ENCODE data around the gene XYLT1. TPM values are rescaled to one million over a fixed set of nuclear protein-coding genes. Genes with fewer than 3 reads are reported as not detected.

Gene XYLT1
- total and polyA plus RNA-seq, 9 of the 15 experiments (the other 6 are each of a cell fraction or from before 2014, with no cell fraction given) = 0.03 to 0.09 (median 0.08) TPM; not detected in 6

DNA sequence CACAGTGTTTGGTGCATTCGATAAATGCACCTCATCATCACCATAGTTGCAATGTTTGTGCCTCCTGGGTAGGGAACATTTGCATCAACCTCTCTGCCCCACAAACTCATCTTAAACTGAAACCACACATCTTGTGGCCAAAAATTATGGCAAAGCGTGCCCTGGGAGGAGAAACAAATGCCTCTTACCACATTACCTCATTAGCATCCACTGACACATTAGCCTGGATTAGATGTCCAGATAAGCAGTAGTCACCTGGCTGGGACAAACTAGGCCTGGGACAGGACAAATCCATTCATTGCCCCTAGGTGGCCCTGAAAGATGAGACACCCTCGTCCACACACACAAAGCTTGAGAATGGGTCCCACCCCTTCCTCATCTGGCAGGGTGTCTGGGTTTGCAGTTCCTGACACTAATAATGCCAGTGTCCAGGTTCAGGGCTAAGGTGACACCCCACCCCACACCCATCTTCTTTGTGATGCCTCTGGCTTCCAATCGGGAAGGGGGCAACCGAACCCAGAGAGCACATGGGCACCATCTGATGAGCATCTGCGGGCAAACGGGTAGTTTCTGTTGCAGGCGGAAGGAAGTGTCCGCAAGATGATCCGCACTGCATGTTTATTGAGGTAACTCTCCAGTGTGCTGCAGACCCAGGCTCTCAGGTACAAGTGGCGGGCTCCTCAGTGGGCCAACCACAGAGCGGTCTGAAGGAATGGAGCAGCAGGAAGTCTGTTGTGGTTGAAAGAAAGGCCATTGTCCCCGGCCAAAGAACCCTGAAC, 8.6 kb downstream of the XYLT1 start (continued):
- TF ChIP-seq, protein P1, sequence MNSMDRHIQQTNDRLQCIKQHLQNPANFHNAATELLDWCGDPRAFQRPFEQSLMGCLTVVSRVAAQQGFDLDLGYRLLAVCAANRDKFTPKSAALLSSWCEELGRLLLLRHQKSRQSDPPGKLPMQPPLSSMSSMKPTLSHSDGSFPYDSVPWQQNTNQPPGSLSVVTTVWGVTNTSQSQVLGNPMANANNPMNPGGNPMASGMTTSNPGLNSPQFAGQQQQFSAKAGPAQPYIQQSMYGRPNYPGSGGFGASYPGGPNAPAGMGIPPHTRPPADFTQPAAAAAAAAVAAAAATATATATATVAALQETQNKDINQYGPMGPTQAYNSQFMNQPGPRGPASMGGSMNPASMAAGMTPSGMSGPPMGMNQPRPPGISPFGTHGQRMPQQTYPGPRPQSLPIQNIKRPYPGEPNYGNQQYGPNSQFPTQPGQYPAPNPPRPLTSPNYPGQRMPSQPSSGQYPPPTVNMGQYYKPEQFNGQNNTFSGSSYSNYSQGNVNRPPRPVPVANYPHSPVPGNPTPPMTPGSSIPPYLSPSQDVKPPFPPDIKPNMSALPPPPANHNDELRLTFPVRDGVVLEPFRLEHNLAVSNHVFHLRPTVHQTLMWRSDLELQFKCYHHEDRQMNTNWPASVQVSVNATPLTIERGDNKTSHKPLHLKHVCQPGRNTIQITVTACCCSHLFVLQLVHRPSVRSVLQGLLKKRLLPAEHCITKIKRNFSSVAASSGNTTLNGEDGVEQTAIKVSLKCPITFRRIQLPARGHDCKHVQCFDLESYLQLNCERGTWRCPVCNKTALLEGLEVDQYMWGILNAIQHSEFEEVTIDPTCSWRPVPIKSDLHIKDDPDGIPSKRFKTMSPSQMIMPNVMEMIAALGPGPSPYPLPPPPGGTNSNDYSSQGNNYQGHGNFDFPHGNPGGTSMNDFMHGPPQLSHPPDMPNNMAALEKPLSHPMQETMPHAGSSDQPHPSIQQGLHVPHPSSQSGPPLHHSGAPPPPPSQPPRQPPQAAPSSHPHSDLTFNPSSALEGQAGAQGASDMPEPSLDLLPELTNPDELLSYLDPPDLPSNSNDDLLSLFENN (IDR thresholded peaks at IDR 0.05; ENCODE audit: low read depth in 2 of 2, low read length in 2 of 2) = no peak
- TF ChIP-seq TAF7 (tag; IDR thresholded peaks at IDR 0.05) = no peak
- no peak for TF ChIP-seq ZBTB7A (IDR thresholded peaks at IDR 0.05; ENCODE audit: borderline replicate concordance, control insufficient read depth, low read depth, low read length)
- no peak for TF ChIP-seq ZNF584 (CRISPR knock-in tag; IDR thresholded peaks at IDR 0.05; ENCODE audit: low read depth)
- TF ChIP-seq SMAD3 (CRISPR knock-in tag; conservative IDR thresholded peaks at IDR 0.05) = no peak
- no peak for TF ChIP-seq GABPA (tag; conservative IDR thresholded peaks at IDR 0.05; ENCODE audit: low read depth)

Data from K562 (cell line).